Parathyroid adenoma (tissue), 2 donors: ENCODE results near the gene EYA3.

Experiments
- H2AFZ ChIP-seq: fragments of 300-600 bp; sonication (generic); one replicate; pipeline ENCODE4 v1.7.0; 2017; ENCODE audit warnings: antibody characterized with exemption, mild to moderate bottlenecking
- H3K27ac ChIP-seq: fragments of 300-600 bp; sonication (generic); one replicate; pipeline ENCODE4 v1.7.0; 2017
- H3K27me3 ChIP-seq: fragments of 300-600 bp; sonication (generic); one replicate; pipeline ENCODE4 v1.7.0; 2017; ENCODE audit warnings: low read length; ENCODE audit not compliant: control insufficient read depth, insufficient read depth
- H3K36me3 ChIP-seq: fragments of 300-600 bp; sonication (generic); one replicate; pipeline ENCODE4 v1.7.0; 2017; ENCODE audit warnings: low read length; ENCODE audit not compliant: control insufficient read depth, insufficient read depth
- H3K4me1 ChIP-seq: fragments of 300-600 bp; sonication (generic); one replicate; pipeline ENCODE4 v1.7.0; 2017; ENCODE audit warnings: control low read depth
- H3K4me2 ChIP-seq: fragments of 300-600 bp; sonication (generic); one replicate; pipeline ENCODE4 v1.7.0; 2017; ENCODE audit warnings: low read length
- H3K4me3 ChIP-seq: fragments of 300-600 bp; sonication (generic); one replicate; pipeline ENCODE4 v1.7.0; 2017; ENCODE audit warnings: low read depth, low read length
- H3K79me2 ChIP-seq: fragments of 300-600 bp; sonication (generic); one replicate; pipeline ENCODE4 v1.7.0; 2017; ENCODE audit warnings: control low read depth
- H3K9ac ChIP-seq: fragments of 300-600 bp; sonication (generic); one replicate; pipeline ENCODE4 v1.7.0; 2017; ENCODE audit warnings: mild to moderate bottlenecking
- H3K9me3 ChIP-seq: fragments of 300-600 bp; sonication (generic); one replicate; pipeline ENCODE4 v1.7.0; 2017; ENCODE audit warnings: low read length; ENCODE audit not compliant: control insufficient read depth
- CTCF ChIP-seq: fragments of 300-600 bp; sonication (generic); IDR thresholded peaks from one replicate; pipeline ENCODE4 v1.7.0; 2017; ENCODE audit warnings: antibody characterized with exemption, mild to moderate bottlenecking
- donor health status: primary hyperparathyroidism.

Gene EYA3

DNA sequence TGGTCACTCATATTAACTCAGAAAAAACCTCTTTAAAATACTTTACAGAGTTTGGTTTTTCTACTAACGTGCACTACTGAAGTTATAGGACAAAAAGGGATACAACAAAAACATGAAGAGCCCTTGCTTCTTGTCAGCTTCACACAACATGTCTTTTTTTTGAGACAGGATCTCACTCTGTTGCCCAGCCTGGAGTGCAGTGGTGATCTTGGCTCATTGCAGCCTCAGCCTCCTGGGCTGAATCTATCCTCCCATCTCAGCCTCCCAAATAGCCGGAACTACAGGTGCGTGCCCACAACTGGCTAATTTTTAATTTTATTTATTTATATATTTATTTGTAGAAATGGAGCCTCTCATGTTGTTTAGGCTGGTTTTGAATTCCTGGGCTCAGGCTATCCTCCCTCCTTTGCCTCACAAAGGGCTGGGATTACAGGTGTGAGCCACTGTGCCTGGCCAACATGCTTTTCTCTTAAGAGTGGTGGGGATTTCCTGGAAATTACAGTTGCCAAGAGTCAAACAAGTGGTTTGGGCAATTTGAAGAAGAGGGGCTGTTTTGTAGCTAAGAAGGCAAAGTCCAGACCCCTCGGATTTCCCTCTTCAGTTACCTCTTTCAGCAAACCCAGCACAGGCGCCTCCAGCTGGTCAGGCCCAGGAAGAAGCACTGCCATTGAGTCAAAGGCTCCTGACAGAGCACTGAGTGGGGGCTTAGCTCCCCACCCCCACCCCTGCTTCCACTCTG lies 160.0 kb downstream of the EYA3 start:
- no peaks in the 10 kb centered on the region for H3K27me3 ChIP-seq
- no peaks in the 10 kb centered on the region for H3K4me1 ChIP-seq
- H3K27ac ChIP-seq = no peak overlapping the region
- H3K4me2 ChIP-seq = no peak overlapping the region
- H2AFZ ChIP-seq = no peak overlapping the region
- no peak overlapping the region for H3K9ac ChIP-seq
- no peaks in the 10 kb centered on the region for H3K36me3 ChIP-seq
- no peaks in the 10 kb centered on the region for H3K79me2 ChIP-seq
- H3K9me3 ChIP-seq = no peaks in the 10 kb centered on the region
- no peak overlapping the region for H3K4me3 ChIP-seq
- TF ChIP-seq CTCF = no peak

- no peak for TF ChIP-seq CTCF
Observed at GRCh38 chr1:27922272-27922671, 166.1 kb downstream of the EYA3 start.

More at GRCh38 chr1:27922272-27922671, 166.1 kb downstream of the EYA3 start:
- H3K4me3 ChIP-seq = no peak overlapping the region
- no peak overlapping the region for H2AFZ ChIP-seq
- no peaks in the 10 kb centered on the region for H3K27me3 ChIP-seq
- H3K4me2 ChIP-seq = no peak overlapping the region
- H3K9ac ChIP-seq = no peak overlapping the region
- H3K4me1 ChIP-seq = no peaks in the 10 kb centered on the region
- no peak overlapping the region for H3K27ac ChIP-seq
- no peaks in the 10 kb centered on the region for H3K36me3 ChIP-seq
- no peaks in the 10 kb centered on the region for H3K9me3 ChIP-seq
- H3K79me2 ChIP-seq = no peaks in the 10 kb centered on the region
